ENCODE measurements around the gene C20orf144. TPM values are rescaled to one million over a fixed set of nuclear protein-coding genes. Genes with fewer than 3 reads are reported as not detected.

Gene C20orf144
- polyA plus RNA-seq, 3 donors from 2014 or later, result 0.13 to 0.22 TPM; not detected in 1

GRCh38 chr20:33680686-33681085 is 18.6 kb downstream of the C20orf144 start:
- Mint-ChIP-seq H3K27me3 (ENCODE audit: low read depth in 3 of 3) (peaks cover 0 to 2% (median 0%) of the 10 kb centered on the region in 3 donors), H3K4me1 (peaks cover 6 to 11% of the 10 kb centered on the region in 2 donors), H3K4me3 (no peak overlapping the region), H3K36me3 (no peaks in the 10 kb centered on the region), H3K9me3 (no peaks in the 10 kb centered on the region), H3K27ac (peak overlapping the region in 1 of 6 donors; percentile 64)
- no peak for DNase-seq

GRCh38 chr20:33681288-33681687 is 19.2 kb downstream of the C20orf144 start:
- H3K36me3 Mint-ChIP-seq, result no peaks in the 10 kb centered on the region
- no peak for DNase-seq
- no peak overlapping the region for H3K27ac Mint-ChIP-seq
- peaks cover 8 to 11% of the 10 kb centered on the region in 2 donors for H3K4me1 Mint-ChIP-seq
- no peaks in the 10 kb centered on the region for H3K9me3 Mint-ChIP-seq
- peaks cover 0 to 2% (median 0%) of the 10 kb centered on the region in 3 donors for H3K27me3 Mint-ChIP-seq (ENCODE audit: low read depth in 3 of 3)
- no peak overlapping the region for H3K4me3 Mint-ChIP-seq

GRCh38 chr20:33681728-33682353 is 19.7 kb downstream of the C20orf144 start:
- Mint-ChIP-seq H3K27me3 (ENCODE audit: low read depth in 3 of 3) (peaks cover 0 to 2% (median 0%) of the 10 kb centered on the region in 3 donors), H3K4me3 (no peak overlapping the region), H3K9me3 (no peaks in the 10 kb centered on the region)

GRCh38 chr20:33684533-33685327 is 22.6 kb downstream of the C20orf144 start:
- no peak for DNase-seq
- Mint-ChIP-seq H3K9me3 (no peaks in the 10 kb centered on the region), H3K4me3 (peak overlapping the region; percentile 27 to 64 (median 39)), H3K27me3 (ENCODE audit: low read depth in 3 of 3) (peaks cover 0 to 2% (median 0%) of the 10 kb centered on the region in 3 donors), H3K36me3 (no peaks in the 10 kb centered on the region), H3K4me1 (peaks cover 20 to 31% of the 10 kb centered on the region in 2 donors), H3K27ac (no peak overlapping the region)

More at GRCh38 chr20:33681728-33682353, 19.7 kb downstream of the C20orf144 start:
- no peaks in the 10 kb centered on the region for H3K36me3 Mint-ChIP-seq
- DNase-seq, result no peak
- peaks cover 12 to 16% of the 10 kb centered on the region in 2 donors for H3K4me1 Mint-ChIP-seq
- H3K27ac Mint-ChIP-seq, result no peak overlapping the region

- H3K4me1 Mint-ChIP-seq, result peaks cover 26 to 39% of the 10 kb centered on the region in 2 donors
- peaks cover 0 to 2% (median 0%) of the 10 kb centered on the region in 3 donors for H3K27me3 Mint-ChIP-seq (ENCODE audit: low read depth in 3 of 3)
- H3K4me3 Mint-ChIP-seq, result peak overlapping the region; percentile 64 to 66 (median 66)
- DNase-seq, result peak in 2 of 3 donors; percentile 26 to 27
- peak overlapping the region in 1 of 6 donors; percentile 34 for H3K27ac Mint-ChIP-seq
- H3K36me3 Mint-ChIP-seq, result no peaks in the 10 kb centered on the region
- H3K9me3 Mint-ChIP-seq, result no peaks in the 10 kb centered on the region
Measured at GRCh38 chr20:33685328-33686099, 23.4 kb downstream of the C20orf144 start.

GRCh38 chr20:33686100-33686983 is 24.2 kb downstream of the C20orf144 start, which contains the start of gene E2F1:
Gene E2F1, minus strand, starts transcription at chr20:33686385. Its CDS starts 121 bp downstream, at chr20:33686264.
- H3K27ac Mint-ChIP-seq, result peak within 1 kb of the TSS; percentile 76 to 95 (median 88)
- H3K27me3 Mint-ChIP-seq (ENCODE audit: low read depth in 3 of 3), result peaks cover 0 to 2% (median 0%) of the 10 kb centered on the region in 3 donors
- peak within 1 kb of the TSS; percentile 79 to 91 (median 86) for H3K4me3 Mint-ChIP-seq
- H3K36me3 Mint-ChIP-seq, result no peaks in the 10 kb centered on the region
- DNase-seq, result peak; percentile 94 to 95 (median 95)
- no peaks in the 10 kb centered on the region for H3K9me3 Mint-ChIP-seq
- H3K4me1 Mint-ChIP-seq, result peaks cover 29 to 39% of the 10 kb centered on the region in 2 donors

GRCh38 chr20:33686984-33687366 is 24.8 kb downstream of the C20orf144 start:
- Mint-ChIP-seq H3K36me3 (no peaks in the 10 kb centered on the region), H3K27ac (peak overlapping the region; percentile 76 to 95 (median 88)), H3K27me3 (ENCODE audit: low read depth in 3 of 3) (peaks cover 0 to 2% (median 0%) of the 10 kb centered on the region in 3 donors), H3K4me3 (peak overlapping the region; percentile 79 to 91 (median 86)), H3K4me1 (peaks cover 30 to 35% of the 10 kb centered on the region in 2 donors), H3K9me3 (no peaks in the 10 kb centered on the region)
- DNase-seq, result no peak

- peaks cover 30 to 33% of the 10 kb centered on the region in 2 donors for H3K4me1 Mint-ChIP-seq
- no peaks in the 10 kb centered on the region for H3K9me3 Mint-ChIP-seq
- DNase-seq, result no peak
- H3K36me3 Mint-ChIP-seq, result no peaks in the 10 kb centered on the region
- H3K27ac Mint-ChIP-seq, result peak overlapping the region in 4 of 6 donors; percentile 40 to 91 (median 66)
- H3K27me3 Mint-ChIP-seq (ENCODE audit: low read depth in 3 of 3), result peaks cover 0 to 2% (median 0%) of the 10 kb centered on the region in 3 donors
- H3K4me3 Mint-ChIP-seq, result peak overlapping the region in 3 of 5 donors; percentile 79 to 91 (median 90)
Measured at GRCh38 chr20:33687370-33687915, 25.3 kb downstream of the C20orf144 start.

- H3K36me3 Mint-ChIP-seq, result no peaks in the 10 kb centered on the region
- peaks cover 0 to 2% (median 0%) of the 10 kb centered on the region in 3 donors for H3K27me3 Mint-ChIP-seq (ENCODE audit: low read depth in 3 of 3)
- H3K9me3 Mint-ChIP-seq, result no peaks in the 10 kb centered on the region
- no peak for DNase-seq
- no peak overlapping the region for H3K4me3 Mint-ChIP-seq
- peaks cover 30 to 33% of the 10 kb centered on the region in 2 donors for H3K4me1 Mint-ChIP-seq
- peak overlapping the region; percentile 19 to 74 (median 58) for H3K27ac Mint-ChIP-seq
Measured at GRCh38 chr20:33687993-33688937, 26.1 kb downstream of the C20orf144 start.

GRCh38 chr20:33688938-33689424 is 26.9 kb downstream of the C20orf144 start:
- H3K4me1 Mint-ChIP-seq, result peaks cover 30 to 33% of the 10 kb centered on the region in 2 donors
- H3K27me3 Mint-ChIP-seq (ENCODE audit: low read depth in 3 of 3), result peaks cover 0 to 2% (median 0%) of the 10 kb centered on the region in 3 donors
- H3K36me3 Mint-ChIP-seq, result no peaks in the 10 kb centered on the region
- DNase-seq, result no peak
- H3K4me3 Mint-ChIP-seq, result no peak overlapping the region
- H3K9me3 Mint-ChIP-seq, result no peaks in the 10 kb centered on the region
- H3K27ac Mint-ChIP-seq, result peak overlapping the region; percentile 4 to 74 (median 30)

GRCh38 chr20:33689493-33689892 is 27.4 kb downstream of the C20orf144 start:
- H3K27me3 Mint-ChIP-seq (ENCODE audit: low read depth in 3 of 3), result peaks cover 0 to 2% (median 0%) of the 10 kb centered on the region in 3 donors
- no peaks in the 10 kb centered on the region for H3K9me3 Mint-ChIP-seq
- H3K4me1 Mint-ChIP-seq, result peaks cover 30 to 33% of the 10 kb centered on the region in 2 donors
- H3K36me3 Mint-ChIP-seq, result no peaks in the 10 kb centered on the region
- peak overlapping the region; percentile 19 to 88 (median 80) for H3K27ac Mint-ChIP-seq
- H3K4me3 Mint-ChIP-seq, result peak overlapping the region in 2 of 5 donors; percentile 72 to 73
- DNase-seq, result no peak

Data from immature natural killer cell (primary cell).